ENCODE measurements around the gene DYNLT5.

GRCh38 chr1:66745451-66745850 lies 6.8 kb upstream of the DYNLT5 start:
- TF ChIP-seq, protein P1, sequence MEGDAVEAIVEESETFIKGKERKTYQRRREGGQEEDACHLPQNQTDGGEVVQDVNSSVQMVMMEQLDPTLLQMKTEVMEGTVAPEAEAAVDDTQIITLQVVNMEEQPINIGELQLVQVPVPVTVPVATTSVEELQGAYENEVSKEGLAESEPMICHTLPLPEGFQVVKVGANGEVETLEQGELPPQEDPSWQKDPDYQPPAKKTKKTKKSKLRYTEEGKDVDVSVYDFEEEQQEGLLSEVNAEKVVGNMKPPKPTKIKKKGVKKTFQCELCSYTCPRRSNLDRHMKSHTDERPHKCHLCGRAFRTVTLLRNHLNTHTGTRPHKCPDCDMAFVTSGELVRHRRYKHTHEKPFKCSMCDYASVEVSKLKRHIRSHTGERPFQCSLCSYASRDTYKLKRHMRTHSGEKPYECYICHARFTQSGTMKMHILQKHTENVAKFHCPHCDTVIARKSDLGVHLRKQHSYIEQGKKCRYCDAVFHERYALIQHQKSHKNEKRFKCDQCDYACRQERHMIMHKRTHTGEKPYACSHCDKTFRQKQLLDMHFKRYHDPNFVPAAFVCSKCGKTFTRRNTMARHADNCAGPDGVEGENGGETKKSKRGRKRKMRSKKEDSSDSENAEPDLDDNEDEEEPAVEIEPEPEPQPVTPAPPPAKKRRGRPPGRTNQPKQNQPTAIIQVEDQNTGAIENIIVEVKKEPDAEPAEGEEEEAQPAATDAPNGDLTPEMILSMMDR (IDR thresholded peaks at IDR 0.05; ENCODE audit: low read length), result no peak
- TF ChIP-seq EZH2 (optimal IDR thresholded peaks at IDR 0.05; ENCODE audit: low read depth, low read length) (no peak), EZH2phosphoT487 (IDR thresholded peaks at IDR 0.05; ENCODE audit: low read length) (no peak)

Measured in MM.1S (cell line).